Vagina (tissue), 2 donors: ENCODE measurements around the gene PADI6.

Source experiments
- CTCF ChIP-seq, 3 experiments: fragments of 450-650 bp in 2 of 3; fragments of 200-600 bp in 1 of 3; sonication (generic) in 1 of 3; IDR thresholded peaks; one replicate each; pipeline ENCODE4 v1.5.1; 2017 to 2019; ENCODE audit warnings: antibody characterized with exemption in 3 of 3, mild to moderate bottlenecking in 2 of 3, moderate library complexity in 2 of 3
- POLR2AphosphoS5 ChIP-seq, 2 donors: sonication (generic); formaldehyde crosslinking; IDR thresholded peaks; one replicate each; pipeline ENCODE4 v1.9.0; 2017; ENCODE audit warnings: antibody characterized with exemption in 2 of 2, mild to moderate bottlenecking in 2 of 2, low read depth in 1 of 2; ENCODE audit not compliant: insufficient read depth in 1 of 2

- TF ChIP-seq CTCF (IDR thresholded peaks at IDR 0.05) (no peak), POLR2AphosphoS5 (IDR thresholded peaks at IDR 0.05; ENCODE audit: insufficient read depth in 1 of 2, low read depth in 1 of 2) (no peak)
Observed at GRCh38 chr1:17381161-17381560, 9.2 kb downstream of the PADI6 start.
